ENCODE data around the gene GPC6. TPM values are rescaled to one million over a fixed set of nuclear protein-coding genes. Genes with fewer than 3 reads are reported as not detected.

Gene GPC6
- total and polyA plus RNA-seq, 4 donors, result 5.0 to 37.4 (median 18.9) TPM

- DNase-seq (no peak), ATAC-seq (ENCODE audit: low FRiP score) (no peak)
- 81 to 91% methylated on average over 1 of the region's 1 CpG for WGBS, 2 donors
- no peaks in the 10 kb centered on the region for H3K9me3 ChIP-seq (ENCODE audit: control insufficient read depth, low read length)
- H3K4me1 ChIP-seq (ENCODE audit: control insufficient read depth in 1 of 2, insufficient read depth in 2 of 2, low read length in 2 of 2), result no peaks in the 10 kb centered on the region
- no peak overlapping the region for H3K4me3 ChIP-seq (ENCODE audit: low read length in 2 of 2)
- intact Hi-C loops (cut with DNase I), result no loop called here
- no peaks in the 10 kb centered on the region for H3K36me3 ChIP-seq (ENCODE audit: control insufficient read depth in 1 of 2, insufficient read depth in 2 of 2, low read length in 1 of 2)
- H3K27ac ChIP-seq (ENCODE audit: low read depth in 1 of 2, low read length in 2 of 2), result no peak overlapping the region
- no peaks in the 10 kb centered on the region for H3K27me3 ChIP-seq (ENCODE audit: control insufficient read depth in 1 of 2, insufficient read depth in 2 of 2, low read length in 1 of 2)
These were observed 40.1 kb downstream of the GPC6 start for GRCh38 chr13:93266681-93267080.

- Histone ChIP-seq H3K27me3 (ENCODE audit: control insufficient read depth in 1 of 2, insufficient read depth in 2 of 2, low read length in 1 of 2) (no peaks in the 10 kb centered on the region), H3K9me3 (ENCODE audit: control insufficient read depth, low read length) (no peaks in the 10 kb centered on the region), H3K4me3 (ENCODE audit: low read length in 2 of 2) (no peak overlapping the region), H3K4me1 (ENCODE audit: control insufficient read depth in 1 of 2, insufficient read depth in 2 of 2, low read length in 2 of 2) (no peaks in the 10 kb centered on the region), H3K36me3 (ENCODE audit: control insufficient read depth in 1 of 2, insufficient read depth in 2 of 2, low read length in 1 of 2) (no peaks in the 10 kb centered on the region), H3K27ac (ENCODE audit: low read depth in 1 of 2, low read length in 2 of 2) (no peak overlapping the region)
- 89 to 90% methylated on average over 7 of the region's 7 CpGs for WGBS, 2 donors
- DNase-seq (no peak), ATAC-seq (ENCODE audit: low FRiP score) (no peak)
- intact Hi-C loops (cut with DNase I), result no loop called here
These were observed 41.9 kb downstream of the GPC6 start for GRCh38 chr13:93268327-93269028.

- intact Hi-C loops (cut with DNase I), result no loop called here
- 53 to 57% methylated on average over 5 of the region's 5 CpGs for WGBS, 2 donors
- Histone ChIP-seq H3K4me3 (ENCODE audit: low read length in 2 of 2) (no peak overlapping the region), H3K27ac (ENCODE audit: low read depth in 1 of 2, low read length in 2 of 2) (no peak overlapping the region), H3K27me3 (ENCODE audit: control insufficient read depth in 1 of 2, insufficient read depth in 2 of 2, low read length in 1 of 2) (no peaks in the 10 kb centered on the region), H3K9me3 (ENCODE audit: control insufficient read depth, low read length) (no peaks in the 10 kb centered on the region), H3K36me3 (ENCODE audit: control insufficient read depth in 1 of 2, insufficient read depth in 2 of 2, low read length in 1 of 2) (no peaks in the 10 kb centered on the region), H3K4me1 (ENCODE audit: control insufficient read depth in 1 of 2, insufficient read depth in 2 of 2, low read length in 2 of 2) (no peaks in the 10 kb centered on the region)
- ATAC-seq (ENCODE audit: low FRiP score) (no peak), DNase-seq (no peak)
These were observed 44.4 kb downstream of the GPC6 start for GRCh38 chr13:93270769-93271742.

GRCh38 chr13:93279982-93280381, 53.4 kb downstream of the GPC6 start:
- Histone ChIP-seq H3K9me3 (ENCODE audit: control insufficient read depth, low read length) (no peaks in the 10 kb centered on the region), H3K4me3 (ENCODE audit: low read length in 2 of 2) (no peak overlapping the region), H3K27ac (ENCODE audit: low read depth in 1 of 2, low read length in 2 of 2) (no peak overlapping the region), H3K36me3 (ENCODE audit: control insufficient read depth in 1 of 2, insufficient read depth in 2 of 2, low read length in 1 of 2) (no peaks in the 10 kb centered on the region), H3K27me3 (ENCODE audit: control insufficient read depth in 1 of 2, insufficient read depth in 2 of 2, low read length in 1 of 2) (no peaks in the 10 kb centered on the region), H3K4me1 (ENCODE audit: control insufficient read depth in 1 of 2, insufficient read depth in 2 of 2, low read length in 2 of 2) (no peaks in the 10 kb centered on the region)
- intact Hi-C loops (cut with DNase I), result no loop called here
- ATAC-seq (ENCODE audit: low FRiP score), result no peak
- WGBS, 2 donors, result 94 to 96% methylated on average over 1 of the region's 1 CpG
- no peak for DNase-seq

GRCh38 chr13:93280688-93281087, 54.1 kb downstream of the GPC6 start:
- ATAC-seq (ENCODE audit: low FRiP score), result no peak
- no peak for DNase-seq
- Histone ChIP-seq H3K4me1 (ENCODE audit: control insufficient read depth in 1 of 2, insufficient read depth in 2 of 2, low read length in 2 of 2) (no peaks in the 10 kb centered on the region), H3K36me3 (ENCODE audit: control insufficient read depth in 1 of 2, insufficient read depth in 2 of 2, low read length in 1 of 2) (no peaks in the 10 kb centered on the region), H3K27ac (ENCODE audit: low read depth in 1 of 2, low read length in 2 of 2) (no peak overlapping the region), H3K4me3 (ENCODE audit: low read length in 2 of 2) (no peak overlapping the region), H3K27me3 (ENCODE audit: control insufficient read depth in 1 of 2, insufficient read depth in 2 of 2, low read length in 1 of 2) (no peaks in the 10 kb centered on the region), H3K9me3 (ENCODE audit: control insufficient read depth, low read length) (no peaks in the 10 kb centered on the region)
- 95 to 96% methylated on average over 8 of the region's 8 CpGs for WGBS, 2 donors
- intact Hi-C loops (cut with DNase I), result no loop called here

- ATAC-seq (ENCODE audit: low FRiP score) (no peak), DNase-seq (no peak)
- intact Hi-C loops (cut with DNase I), result no loop called here
- no peak overlapping the region for H3K27ac ChIP-seq (ENCODE audit: low read depth in 1 of 2, low read length in 2 of 2)
- no peaks in the 10 kb centered on the region for H3K9me3 ChIP-seq (ENCODE audit: control insufficient read depth, low read length)
- no peak overlapping the region for H3K4me3 ChIP-seq (ENCODE audit: low read length in 2 of 2)
- no peaks in the 10 kb centered on the region for H3K27me3 ChIP-seq (ENCODE audit: control insufficient read depth in 1 of 2, insufficient read depth in 2 of 2, low read length in 1 of 2)
- no peaks in the 10 kb centered on the region for H3K4me1 ChIP-seq (ENCODE audit: control insufficient read depth in 1 of 2, insufficient read depth in 2 of 2, low read length in 2 of 2)
- WGBS, 2 donors, result 91 to 95% methylated on average over 4 of the region's 4 CpGs
- no peaks in the 10 kb centered on the region for H3K36me3 ChIP-seq (ENCODE audit: control insufficient read depth in 1 of 2, insufficient read depth in 2 of 2, low read length in 1 of 2)
These were observed 56.6 kb downstream of the GPC6 start for GRCh38 chr13:93283255-93283654.

GRCh38 chr13:93284064-93284463, 57.5 kb downstream of the GPC6 start:
- Histone ChIP-seq H3K4me1 (ENCODE audit: control insufficient read depth in 1 of 2, insufficient read depth in 2 of 2, low read length in 2 of 2) (no peaks in the 10 kb centered on the region), H3K9me3 (ENCODE audit: control insufficient read depth, low read length) (no peaks in the 10 kb centered on the region), H3K4me3 (ENCODE audit: low read length in 2 of 2) (no peak overlapping the region), H3K27me3 (ENCODE audit: control insufficient read depth in 1 of 2, insufficient read depth in 2 of 2, low read length in 1 of 2) (no peaks in the 10 kb centered on the region), H3K27ac (ENCODE audit: low read depth in 1 of 2, low read length in 2 of 2) (no peak overlapping the region), H3K36me3 (ENCODE audit: control insufficient read depth in 1 of 2, insufficient read depth in 2 of 2, low read length in 1 of 2) (no peaks in the 10 kb centered on the region)
- intact Hi-C loops (cut with DNase I), result no loop called here
- no peak for ATAC-seq (ENCODE audit: low FRiP score)
- 93 to 94% methylated on average over 1 of the region's 1 CpG for WGBS, 2 donors
- no peak for DNase-seq

GRCh38 chr13:93286047-93286446, 59.4 kb downstream of the GPC6 start:
- no peaks in the 10 kb centered on the region for H3K27me3 ChIP-seq (ENCODE audit: control insufficient read depth in 1 of 2, insufficient read depth in 2 of 2, low read length in 1 of 2)
- no peak overlapping the region for H3K27ac ChIP-seq (ENCODE audit: low read depth in 1 of 2, low read length in 2 of 2)
- WGBS, 2 donors, result 84 to 89% methylated on average over 4 of the region's 4 CpGs
- H3K9me3 ChIP-seq (ENCODE audit: control insufficient read depth, low read length), result no peaks in the 10 kb centered on the region
- DNase-seq, result no peak
- no peak overlapping the region for H3K4me3 ChIP-seq (ENCODE audit: low read length in 2 of 2)
- intact Hi-C loops (cut with DNase I), result no loop called here
- H3K36me3 ChIP-seq (ENCODE audit: control insufficient read depth in 1 of 2, insufficient read depth in 2 of 2, low read length in 1 of 2), result no peaks in the 10 kb centered on the region
- H3K4me1 ChIP-seq (ENCODE audit: control insufficient read depth in 1 of 2, insufficient read depth in 2 of 2, low read length in 2 of 2), result no peaks in the 10 kb centered on the region
- no peak for ATAC-seq (ENCODE audit: low FRiP score)

GRCh38 chr13:93289053-93289452, 62.4 kb downstream of the GPC6 start:
- DNase-seq (no peak), ATAC-seq (ENCODE audit: low FRiP score) (no peak)
- Histone ChIP-seq H3K4me1 (ENCODE audit: control insufficient read depth in 1 of 2, insufficient read depth in 2 of 2, low read length in 2 of 2) (no peaks in the 10 kb centered on the region), H3K27ac (ENCODE audit: low read depth in 1 of 2, low read length in 2 of 2) (no peak overlapping the region), H3K36me3 (ENCODE audit: control insufficient read depth in 1 of 2, insufficient read depth in 2 of 2, low read length in 1 of 2) (no peaks in the 10 kb centered on the region), H3K27me3 (ENCODE audit: control insufficient read depth in 1 of 2, insufficient read depth in 2 of 2, low read length in 1 of 2) (no peaks in the 10 kb centered on the region), H3K4me3 (ENCODE audit: low read length in 2 of 2) (no peak overlapping the region), H3K9me3 (ENCODE audit: control insufficient read depth, low read length) (no peaks in the 10 kb centered on the region)
- intact Hi-C loops (cut with DNase I), result no loop called here
- WGBS, 2 donors, result 88 to 89% methylated on average over 4 of the region's 4 CpGs
